EH (cell line): ENCODE results near the gene TMED6.

Source experiments
- DNase-seq: peaks from one replicate; pipeline ENCODE4 v3.0.0-alpha.2; 2015; ENCODE audit warnings: low read depth

Gene TMED6

DNA sequence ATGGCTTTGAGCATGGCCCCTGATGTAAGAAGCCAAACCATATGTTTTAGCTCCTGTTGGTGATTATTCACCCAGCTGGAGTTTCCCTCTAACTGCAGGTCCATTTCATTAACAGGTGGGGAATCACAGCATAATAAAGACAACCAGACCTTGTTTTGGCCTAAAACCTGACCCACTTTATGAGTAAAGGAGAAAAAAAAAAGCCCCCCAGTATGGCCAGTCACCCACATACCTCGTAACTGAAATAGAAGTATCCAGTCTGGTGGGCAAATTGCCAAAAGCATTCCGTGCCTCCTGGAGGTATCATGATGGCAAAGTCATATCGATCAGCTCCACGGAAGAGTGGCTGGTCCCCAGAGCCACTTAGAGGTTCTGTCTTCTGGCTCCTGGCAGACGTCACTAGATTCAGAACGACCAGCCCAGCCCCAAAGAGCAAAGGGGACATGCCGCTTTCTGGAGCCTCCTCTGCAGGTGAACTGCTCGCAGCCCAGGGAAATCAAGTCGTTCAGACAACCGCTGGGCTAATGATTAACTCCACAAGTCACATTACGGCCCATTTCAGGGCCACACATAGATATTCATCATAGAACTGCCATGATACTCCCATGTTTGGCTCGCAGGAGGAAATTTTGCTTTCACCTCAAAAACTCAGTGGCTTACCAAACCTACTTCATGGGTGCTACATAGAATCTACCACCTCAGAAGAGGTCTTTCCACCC is at the start of gene TMED6:
TMED6 (minus strand) TSS at position 478 of the 719 bp plus-strand sequence; CDS start at position 445, 33 bp downstream.
- no peak for DNase-seq

DNA sequence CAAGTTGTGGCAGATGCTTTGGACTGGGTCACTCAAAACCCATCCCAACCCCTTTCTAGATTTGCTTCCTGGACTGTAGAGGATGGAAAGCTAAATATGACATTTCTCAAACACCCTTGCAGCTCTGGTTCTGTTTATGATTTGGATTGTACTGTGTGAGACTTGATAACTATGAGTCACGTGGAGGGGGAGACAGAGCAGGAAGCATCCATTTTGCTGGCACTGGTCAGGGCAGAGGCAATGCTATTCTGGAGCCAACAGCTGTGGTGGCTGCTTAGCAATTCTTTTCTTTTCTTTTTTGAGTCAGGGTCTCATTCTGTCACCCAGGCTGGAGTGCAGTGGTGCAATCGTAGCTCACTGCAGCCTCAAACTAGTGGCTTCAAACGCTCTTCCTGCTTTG is 47.8 kb upstream of the TMED6 start:
- peak; percentile 64 for DNase-seq

DNA sequence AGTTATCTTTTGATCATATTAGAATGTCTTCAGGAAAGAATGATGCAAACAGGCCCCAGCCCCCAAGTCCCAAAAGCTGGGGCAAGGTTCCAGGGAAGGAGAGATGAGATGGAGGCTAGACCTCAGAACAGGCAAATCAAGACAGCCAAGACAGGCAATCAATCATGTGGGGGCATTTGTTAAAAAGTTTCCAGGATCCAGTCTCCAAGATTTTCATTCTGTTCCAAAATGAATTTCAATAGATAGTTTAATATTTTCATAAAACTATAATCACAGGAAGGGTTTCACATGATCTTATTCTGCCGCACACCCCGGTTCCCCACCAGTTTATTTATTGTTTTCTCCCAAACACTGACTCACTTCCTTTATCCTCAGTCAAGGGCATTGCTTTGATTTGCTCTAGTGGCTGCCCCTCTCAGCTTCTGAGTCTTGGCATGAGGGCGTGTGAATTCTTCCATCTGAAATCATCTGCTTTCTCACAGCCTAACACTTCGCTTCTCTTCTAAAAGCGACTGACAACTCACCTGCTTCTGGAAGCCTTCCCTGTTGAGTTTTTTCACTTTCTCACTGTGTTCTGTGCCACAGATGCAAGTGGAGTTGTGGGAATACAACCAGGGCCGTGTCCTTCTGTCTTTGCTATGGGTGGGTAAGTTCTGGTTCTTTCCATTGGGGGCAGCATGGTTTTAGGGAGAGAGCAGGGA is 46.4 kb upstream of the TMED6 start:
- peak; percentile 82 for DNase-seq

DNA sequence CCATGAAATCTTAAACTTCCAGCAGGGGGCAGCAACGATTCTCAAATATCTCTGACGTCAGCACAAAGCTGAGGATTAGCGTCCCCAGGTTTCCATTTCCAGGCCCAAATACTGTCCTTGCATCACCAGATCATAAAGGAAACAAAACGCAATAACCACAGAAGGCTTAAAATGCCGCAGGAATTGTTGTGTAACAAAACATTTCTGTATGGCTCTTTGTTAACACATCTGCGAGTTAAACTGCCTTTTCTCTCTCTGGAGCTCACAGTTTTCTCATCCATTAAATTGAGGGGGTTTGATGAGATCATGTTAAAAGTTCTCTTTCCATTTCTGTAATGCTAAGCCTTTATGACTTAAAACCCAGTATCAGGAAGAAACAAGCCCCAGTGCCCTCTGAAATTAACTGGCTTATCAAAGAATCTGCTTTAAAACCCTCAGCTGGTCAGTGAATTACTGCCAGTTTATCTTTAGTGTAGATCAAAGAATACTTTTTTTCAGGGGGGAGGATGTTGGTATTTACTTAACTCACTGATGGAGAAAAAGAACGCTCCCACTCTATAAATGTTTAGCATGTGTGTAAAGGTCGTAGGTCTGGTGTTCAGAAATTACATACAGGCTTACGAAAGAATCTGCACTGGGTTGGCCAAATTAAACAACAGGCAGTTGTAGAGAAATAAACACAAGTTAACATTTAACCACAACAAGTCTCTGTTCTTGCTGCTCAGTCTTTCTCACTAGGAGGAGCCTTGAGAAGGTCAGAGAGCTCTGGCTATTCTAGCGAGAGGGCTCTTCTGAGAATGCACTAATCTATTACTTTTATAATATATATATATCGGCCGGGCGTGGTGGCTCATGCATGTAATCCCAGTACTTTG is 44.8 kb upstream of the TMED6 start:
- DNase-seq, result peak; percentile 92

DNA sequence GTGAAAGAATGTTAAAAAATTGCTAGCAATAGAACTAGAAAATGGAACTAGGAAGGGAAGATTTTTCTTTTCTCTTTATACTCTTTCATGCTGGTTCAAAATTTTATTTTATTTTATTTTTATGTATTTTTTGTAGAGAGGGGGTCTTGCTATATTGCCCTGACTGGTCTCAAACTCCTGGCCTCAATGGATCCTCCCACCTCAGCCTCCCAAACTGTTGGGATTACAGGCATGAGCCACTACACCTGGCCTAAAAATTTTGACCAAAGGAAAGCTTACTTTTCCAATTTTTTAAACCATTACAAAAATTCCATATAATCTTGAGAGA is 44.2 kb upstream of the TMED6 start:
- DNase-seq, result no peak

DNA sequence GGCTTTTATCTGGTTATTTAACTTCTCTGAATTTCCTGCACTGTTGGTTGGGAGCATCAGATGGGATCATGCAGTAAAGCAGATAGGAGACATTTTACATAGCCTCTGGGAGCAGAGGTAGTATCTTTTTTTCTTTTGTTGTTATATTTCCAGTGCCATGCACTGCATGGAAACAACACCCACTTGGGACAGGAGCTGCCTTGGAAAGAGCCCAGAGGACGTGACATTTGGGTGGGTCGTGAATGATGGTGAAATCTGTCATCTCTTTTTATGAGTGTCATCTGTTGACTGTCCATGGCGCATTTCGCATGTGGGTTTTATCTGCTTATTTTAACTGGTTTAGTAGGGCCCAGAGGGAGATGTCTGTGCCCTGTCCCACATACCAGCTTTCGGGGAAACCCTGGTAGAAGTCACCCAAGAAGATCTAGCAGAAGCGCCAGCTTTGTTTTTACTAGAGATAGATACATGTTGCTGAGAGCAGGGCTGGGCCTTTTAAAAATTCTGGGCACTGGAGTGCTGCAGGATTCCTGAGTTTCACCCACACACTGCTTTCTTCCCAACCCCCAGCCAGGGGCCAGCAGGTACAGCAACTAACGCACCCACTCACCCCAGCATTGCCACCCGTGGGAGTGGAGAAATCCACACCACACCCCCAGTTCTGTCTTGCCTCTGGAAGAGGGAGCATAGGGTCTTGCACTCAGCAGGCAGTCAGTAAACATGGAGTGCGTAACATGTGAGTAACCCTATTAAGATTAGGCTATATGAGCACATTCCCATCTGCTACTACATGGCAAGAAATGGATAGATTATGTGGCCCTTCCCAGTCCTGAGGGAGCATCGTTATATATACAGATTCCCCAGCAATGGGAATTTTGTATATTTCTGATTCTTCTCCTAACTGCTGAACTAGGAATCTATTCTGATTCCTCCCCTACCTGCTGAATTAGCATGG is 42.6 kb upstream of the TMED6 start:
- DNase-seq, result no peak

DNA sequence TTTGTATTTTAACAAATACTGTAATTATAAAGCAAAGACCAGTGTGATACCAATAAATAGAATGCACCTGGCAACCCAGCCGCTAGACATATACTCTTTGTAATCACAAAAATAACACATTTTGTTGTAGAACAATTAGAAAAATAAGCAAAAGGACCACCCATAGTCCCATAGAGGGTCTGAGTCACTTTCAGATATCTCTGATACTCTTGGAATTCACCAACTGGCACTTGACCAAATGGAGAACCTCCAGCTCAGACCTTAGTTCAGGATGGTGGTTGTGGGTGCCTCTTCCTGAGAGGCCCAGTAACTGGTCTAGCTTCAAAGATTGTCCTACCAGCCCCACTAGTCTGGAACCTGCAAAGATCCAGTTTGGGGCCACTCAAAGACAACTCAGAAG is 35.0 kb upstream of the TMED6 start:
- peak; percentile 70 for DNase-seq

DNA sequence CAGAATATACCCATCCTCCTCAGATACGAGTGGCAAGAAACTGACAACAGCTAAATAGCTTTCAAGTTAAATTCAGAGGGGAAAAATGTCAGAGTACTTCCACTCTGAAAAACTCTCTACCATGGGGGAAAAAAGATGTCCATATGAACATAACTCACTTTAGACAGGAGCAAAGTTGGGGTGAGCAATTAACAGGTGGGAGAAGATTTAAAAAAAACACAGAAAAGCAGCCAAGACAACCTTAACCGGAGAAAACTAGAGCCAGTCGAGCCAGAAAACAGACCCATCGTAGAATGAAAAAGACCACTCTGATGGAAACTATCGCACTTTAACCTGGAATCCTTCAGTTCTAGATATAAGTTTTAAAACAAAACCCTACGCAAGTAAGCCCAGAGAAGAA is 33.4 kb upstream of the TMED6 start:
- DNase-seq, result no peak

DNA sequence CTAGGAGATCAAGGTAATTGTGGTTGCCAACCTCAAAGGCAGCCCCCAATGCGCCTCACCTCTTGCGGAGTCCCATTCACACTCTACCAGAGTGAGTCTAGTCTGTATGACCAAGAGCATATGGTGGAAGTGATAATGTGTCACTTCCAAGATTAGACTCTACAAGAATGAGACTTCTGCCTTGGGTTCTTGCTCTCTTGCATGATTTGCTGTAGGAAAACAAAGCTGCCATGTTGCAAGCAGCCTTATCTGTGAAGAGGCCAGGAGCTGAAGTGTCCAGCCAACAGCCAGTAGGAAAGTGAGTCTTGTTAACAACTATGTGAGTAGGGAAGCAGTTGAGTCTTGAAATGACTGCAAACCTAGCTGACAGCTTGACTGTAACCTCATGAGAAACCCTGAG is 30.8 kb upstream of the TMED6 start:
- no peak for DNase-seq

DNA sequence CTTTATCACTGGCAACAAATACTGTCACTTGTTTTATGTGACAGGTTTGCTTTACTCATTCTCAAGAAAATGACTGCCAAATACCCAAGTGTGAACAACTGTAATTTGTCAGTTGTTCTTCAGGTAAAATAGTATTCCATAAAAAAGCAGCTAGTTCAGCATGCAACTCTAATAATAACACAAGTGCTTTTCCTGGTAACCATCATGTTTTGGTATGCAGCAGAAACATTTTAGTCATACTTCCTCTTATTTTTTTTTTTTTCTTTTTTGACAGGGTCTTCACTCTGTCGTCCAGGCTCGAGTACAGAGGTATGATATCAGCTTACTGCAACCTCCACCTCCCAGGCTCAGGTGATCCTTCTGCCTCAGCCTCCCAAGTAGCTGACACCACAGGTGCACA is 29.6 kb upstream of the TMED6 start:
- DNase-seq, result no peak

DNA sequence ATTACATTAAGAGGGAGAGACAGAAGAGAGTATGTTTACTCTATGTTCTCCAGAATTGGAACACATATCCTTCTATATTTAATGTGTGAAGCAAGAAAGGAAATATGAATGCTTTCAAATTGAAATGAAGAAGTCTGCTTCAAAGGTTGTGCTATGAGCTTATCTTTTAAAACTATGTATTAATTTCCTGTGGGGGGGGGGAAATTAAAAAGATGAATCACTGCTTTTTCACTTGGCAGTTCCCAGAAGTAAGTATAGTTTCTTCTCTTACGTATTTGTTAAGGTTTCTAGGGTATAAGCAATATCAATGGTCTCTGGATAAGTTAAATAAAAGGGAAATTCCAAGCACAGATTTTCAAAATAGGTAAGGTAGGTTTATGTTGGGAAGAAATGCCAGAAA is 27.2 kb upstream of the TMED6 start:
- DNase-seq, result peak; percentile 30

DNA sequence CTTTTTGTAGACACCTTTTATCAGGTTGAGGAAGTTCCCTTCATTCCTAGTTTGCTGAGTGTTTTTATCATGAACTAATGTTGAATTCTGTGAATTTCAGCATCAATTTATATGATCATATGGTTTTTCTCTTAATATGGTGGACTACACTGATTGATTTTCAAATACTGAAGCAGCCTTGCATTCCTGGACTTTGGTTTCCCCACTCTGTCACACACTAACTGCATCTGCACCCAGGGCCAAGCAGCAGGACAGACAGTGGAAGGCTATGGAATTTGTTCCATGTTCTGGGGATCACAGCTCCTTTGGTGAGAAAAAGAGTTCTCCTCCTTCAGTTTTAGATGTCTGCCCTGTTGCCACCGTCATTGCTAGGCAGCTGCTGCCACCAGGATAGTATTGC is 26.4 kb upstream of the TMED6 start:
- DNase-seq, result no peak

DNA sequence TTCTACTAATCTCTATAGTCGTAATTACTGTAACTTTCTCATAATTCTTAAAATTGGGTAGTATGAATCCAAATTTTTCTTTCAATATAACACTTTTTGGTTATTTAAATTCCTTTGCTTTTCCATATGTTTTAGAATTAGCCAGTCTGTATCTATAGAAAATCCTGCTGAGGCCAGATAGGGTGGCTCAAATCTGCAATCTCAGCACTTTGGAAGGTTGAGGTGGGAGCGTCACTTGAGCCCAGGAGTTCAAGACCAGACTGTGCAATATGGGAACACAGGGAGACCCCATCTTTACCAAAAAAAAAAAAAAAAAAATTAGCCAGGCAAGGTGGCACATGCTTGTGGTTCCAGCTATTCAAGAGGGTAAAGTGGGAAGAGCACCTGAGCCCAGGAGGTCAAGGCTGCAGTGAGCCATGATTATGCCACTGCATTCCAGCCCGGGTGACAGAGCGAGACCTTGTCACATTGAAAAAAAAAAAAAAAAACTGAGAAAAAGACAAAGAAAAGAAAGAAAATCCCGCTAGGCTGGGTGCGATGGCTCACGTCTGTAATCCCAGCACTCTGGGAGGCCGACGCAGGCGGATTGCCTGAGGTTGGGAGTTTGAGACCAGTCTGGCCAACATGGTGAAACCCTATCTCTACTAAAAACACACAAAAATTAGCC is 24.9 kb upstream of the TMED6 start:
- DNase-seq, result no peak

DNA sequence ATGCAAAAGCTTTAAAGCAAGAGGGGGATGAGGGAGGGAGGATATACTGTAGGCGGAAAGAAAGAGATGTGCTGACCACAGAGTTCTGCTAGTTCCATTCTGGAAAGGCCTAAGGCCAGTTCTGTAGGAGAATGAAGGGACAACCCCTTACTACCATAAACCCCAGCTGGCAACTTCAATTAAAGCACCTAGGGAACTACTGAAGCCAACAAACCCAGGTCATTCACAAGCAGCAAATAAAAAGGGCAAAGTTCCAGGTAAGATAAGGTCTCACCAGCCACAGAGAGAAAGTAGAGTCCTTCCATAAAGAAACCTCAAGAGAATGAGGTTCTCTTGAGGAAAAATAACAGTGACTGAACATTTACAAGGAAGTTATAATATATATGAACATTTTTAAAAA is 21.4 kb upstream of the TMED6 start:
- no peak for DNase-seq

DNA sequence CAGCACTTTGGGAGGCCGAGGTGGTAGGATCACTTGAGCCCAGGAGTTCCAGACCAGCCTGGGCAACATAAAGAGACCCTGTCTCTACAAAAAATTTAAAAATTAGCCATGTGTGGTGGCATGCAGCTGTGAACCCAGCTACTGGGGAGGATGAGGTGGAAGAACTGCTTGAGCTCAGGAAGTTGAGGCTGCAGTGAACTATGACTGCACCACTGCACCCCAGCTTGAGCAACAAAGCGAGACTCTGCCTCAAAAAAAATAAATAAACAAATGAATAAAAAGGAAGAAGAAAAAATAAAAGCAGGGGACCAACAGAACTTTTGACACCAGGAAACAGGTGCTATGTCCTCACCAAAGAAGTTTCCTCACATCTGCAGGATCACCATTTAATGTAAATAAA is 20.0 kb upstream of the TMED6 start:
- no peak for DNase-seq

DNA sequence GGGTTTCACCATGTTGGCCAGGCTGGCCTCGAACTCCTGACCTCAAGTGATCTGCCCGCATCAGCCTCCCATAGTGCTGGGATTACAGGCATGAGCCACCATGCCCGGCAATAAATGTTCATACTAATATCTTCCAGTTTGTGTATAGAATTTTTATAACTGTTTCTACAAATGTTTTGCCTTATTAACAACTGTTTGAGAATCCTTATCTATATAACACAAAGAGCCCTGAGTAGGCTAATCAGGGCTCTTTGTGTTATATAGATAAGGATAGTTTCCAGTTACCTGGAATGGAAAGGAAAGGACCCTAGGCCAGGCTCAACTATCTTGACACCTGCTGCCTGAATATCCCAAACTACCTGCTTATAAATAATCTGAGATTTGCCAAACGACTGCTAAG is 17.3 kb upstream of the TMED6 start:
- no peak for DNase-seq

DNA sequence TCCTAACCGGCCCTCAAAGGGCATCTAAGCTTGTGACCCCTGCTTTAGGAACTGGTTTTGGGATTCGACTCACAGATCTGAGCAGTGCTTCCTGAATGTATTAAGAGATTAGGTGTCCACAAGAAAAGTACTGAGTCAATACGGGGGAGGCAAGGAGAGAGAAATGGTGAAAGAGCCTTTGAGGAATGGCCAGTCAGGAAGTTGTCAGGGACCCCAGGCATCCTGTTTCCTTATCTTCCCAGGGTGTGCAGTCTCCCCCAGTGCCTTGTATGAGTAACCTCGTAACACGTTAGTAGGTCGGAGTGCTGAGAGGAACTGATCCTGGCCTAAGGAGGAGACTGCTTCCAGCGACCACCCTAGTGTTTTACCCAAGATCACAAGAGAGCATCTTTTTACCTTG is 16.4 kb upstream of the TMED6 start:
- DNase-seq, result no peak

DNA sequence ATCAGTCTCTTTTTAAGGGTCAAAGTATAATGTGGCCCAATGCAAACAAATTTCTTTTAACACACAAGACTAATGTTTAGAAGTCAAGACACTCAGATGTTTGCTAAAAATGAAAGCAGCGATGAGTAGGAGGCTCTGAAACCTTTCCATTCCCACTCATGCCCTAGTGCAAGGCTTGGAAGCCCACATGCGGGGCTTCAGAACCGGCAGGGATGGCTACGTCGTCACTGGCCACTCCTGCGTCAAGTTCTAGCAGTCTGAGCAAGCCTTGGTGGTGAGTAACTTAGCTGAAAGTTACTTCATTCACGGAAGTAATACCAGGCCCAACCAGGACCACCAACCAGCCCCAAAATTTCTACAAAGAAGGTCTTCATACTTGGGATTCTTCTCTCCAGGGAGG is 14.8 kb upstream of the TMED6 start:
- no peak for DNase-seq

DNA sequence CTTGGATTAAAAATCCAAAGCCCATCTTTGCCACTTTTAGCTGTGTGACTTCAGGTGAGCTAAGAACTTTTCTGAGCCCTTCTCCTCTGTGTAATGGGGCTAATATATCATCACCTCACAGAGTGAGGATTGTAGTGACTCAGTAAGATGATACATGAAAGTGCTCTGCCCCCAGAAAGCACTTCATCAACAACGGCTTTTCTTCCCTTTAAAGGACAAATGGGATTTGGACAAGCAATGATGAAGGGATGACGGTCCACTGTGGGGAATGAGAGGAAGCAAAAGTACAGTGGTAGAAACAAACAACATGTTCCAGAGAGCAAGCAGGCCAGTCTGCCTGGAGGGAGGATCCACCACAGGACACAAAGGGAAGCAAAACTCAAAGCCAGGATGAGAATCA is 14.3 kb upstream of the TMED6 start:
- DNase-seq, result peak; percentile 12

DNA sequence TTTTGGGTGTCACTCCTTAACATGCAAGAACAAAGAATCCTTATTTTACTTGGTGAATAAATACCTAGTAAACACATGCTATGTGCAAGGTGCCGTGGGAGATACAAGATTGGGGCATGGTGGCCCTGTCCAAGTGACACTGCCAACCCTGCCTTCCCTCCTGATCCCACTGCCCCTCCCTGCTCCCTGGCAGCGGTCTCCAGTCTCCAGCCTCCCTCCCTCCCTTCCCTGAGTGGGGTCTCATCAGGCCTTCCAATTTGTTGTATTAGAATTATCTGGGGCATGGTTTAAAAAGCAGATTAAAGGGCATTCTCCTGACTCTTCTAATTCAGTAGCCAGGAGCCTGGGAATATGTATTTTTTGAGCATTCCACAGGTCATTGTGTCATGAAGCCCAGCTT is 12.5 kb upstream of the TMED6 start:
- no peak for DNase-seq

DNA sequence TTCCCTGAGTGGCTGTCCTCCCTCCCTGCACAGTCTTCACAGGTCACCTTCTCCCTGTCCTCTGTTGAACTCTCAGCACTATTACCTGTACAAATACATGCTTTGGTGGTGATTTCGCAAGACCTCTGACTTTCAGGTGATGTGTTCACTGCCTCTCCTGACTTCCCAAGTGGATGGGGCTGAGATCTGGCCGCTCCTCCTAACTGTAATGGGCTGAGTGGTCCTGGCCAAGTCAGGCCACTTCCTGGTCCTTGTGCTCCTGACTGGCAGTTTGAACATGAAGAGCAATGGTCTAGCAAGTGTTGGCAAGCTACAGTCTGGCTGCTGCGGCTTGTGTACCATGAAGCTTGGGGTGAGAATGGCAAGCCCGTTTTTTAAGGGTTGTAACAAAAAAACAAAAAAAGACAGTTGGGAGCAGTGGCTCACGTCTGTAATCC is 11.7 kb upstream of the TMED6 start:
- no peak for DNase-seq
